GM21723 (cell line): ENCODE data around the gene ANKRD40.
"Not testable (repeated sequence)": the region's sequence is repeated elsewhere in the genome, so short reads cannot be mapped to it uniquely, and the experiment has no call there.

Experiments used
- ATAC-seq: cut with Tn5 transposase; IDR thresholded peaks from one replicate; pipeline ENCODE4 v1.9.1; 2021; ENCODE audit warnings: mild to moderate bottlenecking, moderate library complexity; ENCODE audit not compliant: unreplicated experiment

ANKRD40 gene

DNA sequence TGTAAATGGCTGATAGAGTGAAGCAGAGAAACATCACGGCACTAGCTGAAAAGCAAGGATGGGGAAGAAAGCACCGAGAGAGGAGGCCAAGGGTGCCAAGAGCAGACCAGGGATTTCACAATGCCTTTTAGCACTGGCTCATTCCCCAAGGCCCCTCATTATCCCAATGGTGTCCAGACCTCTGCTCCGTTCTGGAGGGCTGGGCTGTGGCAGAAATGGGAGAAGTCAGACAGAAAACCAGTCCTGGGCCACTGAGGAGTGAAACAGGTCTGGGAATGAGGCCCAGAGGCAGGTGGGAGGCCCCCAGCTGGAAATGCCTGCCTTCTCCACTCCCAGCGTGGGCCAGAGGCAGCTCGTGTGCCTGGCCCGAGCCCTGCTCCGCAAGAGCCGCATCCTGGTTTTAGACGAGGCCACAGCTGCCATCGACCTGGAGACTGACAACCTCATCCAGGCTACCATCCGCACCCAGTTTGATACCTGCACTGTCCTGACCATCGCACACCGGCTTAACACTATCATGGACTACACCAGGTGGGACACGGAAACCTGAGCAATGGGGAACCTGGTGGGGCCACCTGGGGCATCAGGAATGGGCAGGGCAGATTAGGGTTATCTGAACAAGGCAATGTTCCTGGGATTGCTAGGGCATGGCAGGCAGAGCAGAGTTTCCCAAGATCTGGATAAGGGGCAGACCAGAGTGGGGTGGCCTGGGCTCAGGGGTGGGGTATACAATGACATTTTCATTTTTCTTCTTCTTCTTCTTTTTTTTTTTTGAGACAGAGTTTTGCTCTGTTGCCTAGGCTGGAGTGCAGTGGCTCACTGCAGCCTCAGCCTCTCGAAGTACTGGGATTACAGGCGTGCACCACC, 20.3 kb downstream of the ANKRD40 start:
- no peak for ATAC-seq

DNA sequence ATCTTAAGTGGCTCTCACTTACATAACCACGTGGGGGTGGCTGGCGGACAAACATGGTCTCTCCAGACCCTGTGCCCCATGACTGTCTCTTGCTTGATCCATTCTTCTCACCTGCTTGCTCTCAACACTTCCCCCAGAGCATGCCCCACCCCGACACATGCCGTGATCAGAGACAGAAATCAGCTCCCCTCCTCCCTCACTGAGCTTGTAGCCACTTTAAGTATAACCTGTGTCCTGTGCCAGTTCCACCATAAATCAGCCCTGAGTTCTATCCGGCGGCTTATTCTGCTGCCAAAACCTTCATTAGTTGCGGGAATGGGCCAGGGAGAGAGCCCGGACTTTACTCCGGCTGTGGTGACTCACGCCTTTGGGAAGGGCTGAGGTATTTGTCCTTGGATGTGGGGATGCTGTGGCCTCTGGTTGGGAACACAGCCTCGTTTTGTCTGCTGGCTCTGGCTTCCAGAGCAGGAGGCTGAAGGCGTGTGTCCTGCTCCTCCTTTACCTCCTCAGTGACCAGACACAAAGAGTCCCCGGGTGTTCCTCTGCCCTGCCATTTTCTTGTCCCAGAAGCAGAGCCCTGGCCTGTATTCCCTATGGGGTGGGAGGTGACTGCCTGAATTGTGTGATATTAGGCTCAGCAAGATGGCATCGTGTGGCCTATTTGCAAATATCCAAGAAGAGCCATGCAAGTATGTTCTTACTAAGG, 21.1 kb downstream of the ANKRD40 start:
- ATAC-seq: no peak

GRCh38 chr17:50685691-50686493, 21.8 kb downstream of the ANKRD40 start:
- no peak for ATAC-seq

- ATAC-seq: no peak
Observed at GRCh38 chr17:50685334-50685665, 22.4 kb downstream of the ANKRD40 start.

DNA sequence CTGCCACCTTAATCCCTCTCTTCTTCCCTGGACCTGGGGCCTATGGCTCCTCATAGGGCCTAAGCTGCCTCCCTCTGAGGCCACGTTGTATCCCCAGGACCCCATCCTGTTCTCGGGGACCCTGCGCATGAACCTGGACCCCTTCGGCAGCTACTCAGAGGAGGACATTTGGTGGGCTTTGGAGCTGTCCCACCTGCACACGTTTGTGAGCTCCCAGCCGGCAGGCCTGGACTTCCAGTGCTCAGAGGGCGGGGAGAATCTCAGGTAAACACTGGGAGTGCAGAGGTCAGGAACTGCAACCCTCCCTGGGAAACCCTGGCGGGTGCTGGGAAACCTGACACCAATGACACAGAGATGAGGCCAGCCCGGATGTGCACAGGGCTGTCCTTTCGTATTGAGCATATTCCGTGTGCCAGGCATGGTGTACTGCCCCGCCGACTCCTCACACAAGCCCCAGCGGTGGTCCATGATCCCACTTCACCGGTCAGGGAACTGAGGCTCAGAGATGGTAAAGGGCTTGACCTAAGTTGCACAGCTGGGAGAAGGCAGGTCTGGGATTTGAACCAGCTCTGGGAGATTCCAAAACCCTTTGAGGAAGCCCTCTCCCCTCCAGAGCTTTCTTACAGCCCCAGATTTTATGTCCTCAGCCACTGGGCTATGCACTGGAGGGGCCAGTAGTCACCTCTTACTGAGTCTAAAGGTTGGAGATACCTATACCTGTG, 22.9 kb downstream of the ANKRD40 start:
- no peak for ATAC-seq

- no peak for ATAC-seq
Observed at GRCh38 chr17:50684288-50684611, 23.5 kb downstream of the ANKRD40 start.

DNA sequence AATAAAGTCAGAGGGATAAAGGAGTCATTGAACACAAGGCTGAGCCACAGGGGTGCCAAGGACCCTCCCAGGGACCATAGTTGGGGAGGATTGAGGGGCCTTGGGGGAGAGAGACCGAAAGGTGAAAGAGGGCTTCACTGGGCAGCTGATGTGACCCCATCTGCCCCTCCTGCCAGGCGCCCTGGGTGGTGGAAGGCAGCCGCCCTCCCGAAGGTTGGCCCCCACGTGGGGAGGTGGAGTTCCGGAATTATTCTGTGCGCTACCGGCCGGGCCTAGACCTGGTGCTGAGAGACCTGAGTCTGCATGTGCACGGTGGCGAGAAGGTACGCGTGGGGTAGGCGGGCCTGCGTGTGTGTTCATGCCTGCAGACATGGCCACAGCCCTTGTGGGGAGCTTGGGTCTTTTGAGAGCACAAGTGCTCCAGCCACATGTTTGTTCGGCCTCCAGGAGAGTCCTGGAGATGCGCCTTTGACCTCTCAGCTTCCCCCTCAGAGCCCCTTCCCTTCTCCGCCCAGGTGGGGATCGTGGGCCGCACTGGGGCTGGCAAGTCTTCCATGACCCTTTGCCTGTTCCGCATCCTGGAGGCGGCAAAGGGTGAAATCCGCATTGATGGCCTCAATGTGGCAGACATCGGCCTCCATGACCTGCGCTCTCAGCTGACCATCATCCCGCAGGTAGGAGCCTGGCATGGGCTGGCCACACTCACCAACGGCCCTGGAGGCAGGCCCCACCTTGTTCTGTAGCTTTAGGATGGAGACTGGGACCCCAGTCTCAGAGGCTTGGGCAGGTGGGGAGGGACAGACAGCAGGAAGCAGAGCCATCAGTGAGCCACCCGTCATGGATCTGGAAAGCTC, 24.1 kb downstream of the ANKRD40 start:
- ATAC-seq: no peak

GRCh38 chr17:50682938-50683337, 24.8 kb downstream of the ANKRD40 start:
- no peak for ATAC-seq

- no peak for ATAC-seq
Observed at GRCh38 chr17:50682441-50682840, 25.3 kb downstream of the ANKRD40 start.

DNA sequence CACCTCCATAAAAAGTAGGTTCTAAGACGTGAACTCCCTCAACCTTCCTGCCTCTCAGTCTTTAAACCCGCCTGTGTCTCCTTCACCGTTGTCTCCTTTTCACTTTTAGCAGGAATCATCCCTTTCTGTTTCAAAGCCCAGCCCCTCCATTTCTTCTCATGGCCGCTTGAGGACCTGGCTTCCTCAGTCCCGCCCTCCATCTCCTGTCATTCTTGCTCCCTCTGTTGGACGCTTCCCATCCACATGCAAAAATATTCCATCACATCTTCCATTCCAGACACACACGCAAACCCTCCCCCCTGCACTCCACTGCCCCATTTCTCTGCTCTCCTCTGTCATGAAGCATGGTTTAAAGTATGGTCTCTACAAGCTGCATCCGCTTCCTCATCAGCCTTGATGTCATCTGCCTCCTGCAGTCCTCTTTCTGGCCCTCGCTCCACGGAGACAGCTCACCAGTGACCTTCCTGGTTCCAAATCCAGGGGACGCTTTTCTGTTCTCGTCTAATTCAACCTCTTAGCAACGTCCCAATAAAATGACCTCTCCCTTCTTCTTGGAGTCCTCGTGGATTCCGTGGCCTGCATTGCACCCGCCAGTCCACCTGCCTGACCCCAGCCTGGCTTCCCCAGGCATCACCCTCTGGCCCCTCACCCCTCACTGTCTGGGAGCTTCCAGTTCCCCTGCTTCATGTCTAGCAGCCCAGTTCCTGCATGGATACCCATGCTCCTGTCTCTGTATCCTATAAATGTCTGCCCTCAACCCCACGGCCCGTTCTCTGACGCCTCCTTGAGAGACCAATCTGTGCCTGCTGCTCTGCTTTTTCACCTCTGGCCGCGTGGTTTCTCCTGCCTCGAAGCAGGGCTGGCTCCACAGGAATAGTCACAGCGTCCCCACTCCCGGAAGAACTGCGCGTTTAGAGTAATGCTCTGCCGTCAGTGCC, 26.2 kb downstream of the ANKRD40 start:
- no peak for ATAC-seq

DNA sequence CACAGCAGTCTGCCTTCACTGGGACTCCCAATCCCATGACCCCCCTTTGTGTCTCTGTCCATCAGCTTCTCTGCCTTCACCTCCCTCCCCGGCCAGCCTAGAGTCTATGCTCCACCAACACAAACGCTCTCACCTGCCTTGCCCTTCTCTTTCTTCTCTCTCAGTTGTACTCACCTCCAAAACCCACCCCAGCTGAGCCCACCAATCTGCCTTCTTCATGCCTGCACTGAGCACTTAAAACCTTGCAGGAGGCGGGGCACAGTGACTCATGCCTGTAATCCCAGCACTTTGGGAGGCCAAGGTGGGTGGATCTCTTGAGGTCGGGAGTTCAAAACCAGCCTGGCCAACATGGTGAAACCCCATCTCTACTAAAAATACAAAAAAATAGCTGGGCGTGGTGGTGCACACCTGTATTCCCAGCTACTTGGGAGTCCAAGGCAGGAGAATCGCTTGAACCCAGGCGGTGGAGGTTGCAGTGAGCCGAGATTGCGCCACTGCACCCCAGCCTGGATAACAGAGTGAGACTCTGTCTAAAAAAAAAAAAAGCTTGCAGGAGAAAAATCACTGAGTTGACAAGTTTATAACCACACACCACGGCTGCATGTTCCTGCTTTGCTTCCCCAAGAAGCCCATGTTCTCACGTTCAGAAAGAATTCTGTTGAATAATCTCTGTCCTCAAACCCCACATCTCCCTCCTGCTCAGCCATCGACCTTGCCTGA, 27.0 kb downstream of the ANKRD40 start:
- not testable (repeated sequence) for ATAC-seq

- no peak for ATAC-seq
Observed at GRCh38 chr17:50680126-50680525, 27.6 kb downstream of the ANKRD40 start.

- ATAC-seq: no peak
Observed at GRCh38 chr17:50679008-50679544, 28.6 kb downstream of the ANKRD40 start.

- no peak for ATAC-seq
Observed at GRCh38 chr17:50677851-50678375, 29.8 kb downstream of the ANKRD40 start.

DNA sequence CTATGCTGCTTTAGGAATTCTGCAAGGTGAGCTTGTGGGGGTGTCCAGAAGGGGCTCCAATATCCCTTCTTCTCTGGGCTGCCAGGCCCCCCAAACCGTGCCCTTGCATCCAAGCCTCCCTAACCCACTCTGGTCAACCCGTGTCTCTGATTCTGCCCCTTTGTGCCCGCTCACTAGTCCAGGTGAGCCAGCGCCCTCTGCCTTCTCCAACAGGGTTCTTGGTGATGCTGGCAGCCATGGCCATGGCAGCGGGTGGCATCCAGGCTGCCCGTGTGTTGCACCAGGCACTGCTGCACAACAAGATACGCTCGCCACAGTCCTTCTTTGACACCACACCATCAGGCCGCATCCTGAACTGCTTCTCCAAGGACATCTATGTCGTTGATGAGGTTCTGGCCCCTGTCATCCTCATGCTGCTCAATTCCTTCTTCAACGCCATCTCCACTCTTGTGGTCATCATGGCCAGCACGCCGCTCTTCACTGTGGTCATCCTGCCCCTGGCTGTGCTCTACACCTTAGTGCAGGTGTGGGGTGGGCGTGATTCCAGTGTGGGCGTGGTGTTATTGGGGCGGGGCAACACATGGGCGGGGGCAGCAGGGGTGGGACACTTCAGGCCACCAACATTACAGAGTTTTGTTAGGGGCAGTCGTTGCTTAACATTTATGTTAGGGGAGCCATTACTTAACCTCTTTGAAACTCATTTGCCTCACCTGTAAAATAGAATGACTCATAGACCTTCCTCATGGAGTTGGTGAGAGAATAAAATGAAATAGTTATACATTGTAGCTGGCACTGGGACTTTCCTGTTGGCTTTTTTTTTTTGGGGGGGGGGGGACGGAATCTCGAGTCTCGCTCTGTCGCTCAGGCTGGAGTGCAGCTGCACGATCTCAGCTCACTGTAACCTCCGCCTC, 31.4 kb downstream of the ANKRD40 start:
- no peak for ATAC-seq

- no peak for ATAC-seq
Observed at GRCh38 chr17:50675627-50676026, 32.1 kb downstream of the ANKRD40 start.

GRCh38 chr17:50675190-50675589, 32.5 kb downstream of the ANKRD40 start:
- no peak for ATAC-seq
